GM23248 (cell line): ENCODE data around the gene CHRNA4.
"Not testable (repeated sequence)": the region's sequence is repeated elsewhere in the genome, so short reads cannot be mapped to it uniquely, and the experiment has no call there.

Experiments used
- EZH2 ChIP-seq: fragments of 200-600 bp; sonication (generic); IDR thresholded peaks from 2 replicates; pipeline ENCODE4 v1.6.1; 2018; ENCODE audit warnings: antibody characterized with exemption, mild to moderate bottlenecking; ENCODE audit not compliant: insufficient read depth, poor library complexity, severe bottlenecking
- EZH2phosphoT487 ChIP-seq: fragments of 200-600 bp; sonication (generic); IDR thresholded peaks from 2 replicates; pipeline ENCODE4 v1.6.1; 2018; ENCODE audit warnings: antibody characterized with exemption, moderate library complexity, mild to moderate bottlenecking, low read depth; ENCODE audit not compliant: insufficient read depth

- TF ChIP-seq EZH2, EZH2phosphoT487: not testable (repeated sequence)
These were observed 21.7 kb downstream of the CHRNA4 start for GRCh38 chr20:63339154-63340094.
